Right atrium auricular region (tissue), 2 donors: ENCODE data around the gene PBX2. TPM values are rescaled to one million over a fixed set of nuclear protein-coding genes. Genes with fewer than 3 reads are reported as not detected.
"Not testable (repeated sequence)": the region's sequence is repeated elsewhere in the genome, so short reads cannot be mapped to it uniquely, and the experiment has no call there.

Experiments
- DNase-seq: peaks from one replicate; pipeline ENCODE4 v3.0.0-alpha.2; 2019; ENCODE audit warnings: low spot score
- H3K27ac ChIP-seq, 2 donors: fragments of 200-600 bp; sonication (generic); 1 replicate in 1 of 2; 2 replicates in 1 of 2; pipeline ENCODE4 v1.5.1; 2016 to 2019
- H3K27me3 ChIP-seq, 2 donors: fragments of 200-600 bp; sonication (generic); one replicate each; pipeline versions ENCODE4 v1.5.1 to v1.6.0; 2017 to 2019
- H3K36me3 ChIP-seq: fragments of 200-600 bp; sonication (generic); one replicate; pipeline ENCODE4 v1.5.1; 2016
- H3K4me1 ChIP-seq, 2 donors: fragments of 200-600 bp; sonication (generic); one replicate each; pipeline versions ENCODE4 v1.5.1 to v1.6.0; 2017 to 2019
- H3K4me3 ChIP-seq, 2 donors: fragments of 200-600 bp; sonication (generic); 1 replicate in 1 of 2; 2 replicates in 1 of 2; pipeline ENCODE4 v1.5.1; 2017 to 2019; ENCODE audit warnings: mild to moderate bottlenecking in 1 of 2, moderate library complexity in 1 of 2
- H3K9me3 ChIP-seq, 2 donors: fragments of 200-600 bp; sonication (generic); one replicate each; pipeline ENCODE4 v1.5.1; 2019
- total RNA-seq, 2 donors: library from RNA; depleted of rRNA; stranded (reverse); fragments of >200 nt; gene quantifications; one replicate each; pipeline ENCODE4 v1.1.0, GENCODE V29; 2016
- TF ChIP-seq, protein P1 (sequence below), 2 donors: fragments of 200-600 bp; sonication (generic); IDR thresholded peaks; one replicate each; pipeline ENCODE4 v1.5.1; 2019; ENCODE audit warnings: antibody characterized with exemption in 2 of 2

PBX2 gene
- total RNA-seq, 2 donors from 2014 or later = 26.0 to 32.5 TPM

DNA sequence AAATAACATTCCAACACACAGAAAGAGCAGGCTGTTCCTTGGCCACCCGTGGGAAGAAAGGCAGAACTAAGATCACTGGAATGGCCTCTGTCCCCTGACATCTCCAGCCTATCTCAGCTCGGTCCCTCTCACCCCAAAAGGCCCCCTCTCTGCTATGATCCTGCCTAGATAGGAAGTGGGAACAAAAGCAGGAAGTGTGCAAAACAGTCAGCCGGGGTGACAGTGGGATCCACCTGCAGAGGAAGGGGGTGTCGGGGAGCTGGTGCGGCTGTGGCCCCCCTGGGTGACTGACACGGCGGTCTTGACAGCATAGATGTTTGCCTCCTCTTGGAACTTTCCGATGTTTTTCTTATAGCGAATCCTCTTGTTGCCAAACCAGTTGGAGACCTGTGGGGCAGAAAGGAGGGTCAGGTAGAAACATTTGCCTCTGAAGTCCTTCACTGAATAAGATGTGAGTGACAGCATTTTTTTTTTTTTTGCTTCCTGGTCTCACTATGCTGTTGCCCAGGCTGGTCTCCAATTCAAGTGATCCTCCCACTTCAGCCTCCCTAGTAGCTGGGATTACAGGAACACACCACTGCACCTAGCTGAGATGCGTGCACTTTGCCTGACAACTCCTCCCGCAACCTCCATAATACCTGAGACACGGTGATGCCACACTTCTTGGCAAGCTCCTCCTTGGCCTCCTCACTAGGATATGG is 2.8 kb downstream of the PBX2 start:
- Histone ChIP-seq H3K36me3 (peaks cover 29% of the 10 kb centered on the region), H3K4me3 (no peak overlapping the region), H3K9me3 (no peaks in the 10 kb centered on the region), H3K27me3 (no peaks in the 10 kb centered on the region), H3K27ac (peak overlapping the region; percentile 90 to 99), H3K4me1 (peaks cover 0 to 74% of the 10 kb centered on the region in 2 donors)
- DNase-seq = no peak
- TF ChIP-seq, protein P1, sequence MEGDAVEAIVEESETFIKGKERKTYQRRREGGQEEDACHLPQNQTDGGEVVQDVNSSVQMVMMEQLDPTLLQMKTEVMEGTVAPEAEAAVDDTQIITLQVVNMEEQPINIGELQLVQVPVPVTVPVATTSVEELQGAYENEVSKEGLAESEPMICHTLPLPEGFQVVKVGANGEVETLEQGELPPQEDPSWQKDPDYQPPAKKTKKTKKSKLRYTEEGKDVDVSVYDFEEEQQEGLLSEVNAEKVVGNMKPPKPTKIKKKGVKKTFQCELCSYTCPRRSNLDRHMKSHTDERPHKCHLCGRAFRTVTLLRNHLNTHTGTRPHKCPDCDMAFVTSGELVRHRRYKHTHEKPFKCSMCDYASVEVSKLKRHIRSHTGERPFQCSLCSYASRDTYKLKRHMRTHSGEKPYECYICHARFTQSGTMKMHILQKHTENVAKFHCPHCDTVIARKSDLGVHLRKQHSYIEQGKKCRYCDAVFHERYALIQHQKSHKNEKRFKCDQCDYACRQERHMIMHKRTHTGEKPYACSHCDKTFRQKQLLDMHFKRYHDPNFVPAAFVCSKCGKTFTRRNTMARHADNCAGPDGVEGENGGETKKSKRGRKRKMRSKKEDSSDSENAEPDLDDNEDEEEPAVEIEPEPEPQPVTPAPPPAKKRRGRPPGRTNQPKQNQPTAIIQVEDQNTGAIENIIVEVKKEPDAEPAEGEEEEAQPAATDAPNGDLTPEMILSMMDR (IDR thresholded peaks at IDR 0.05) = no peak

DNA sequence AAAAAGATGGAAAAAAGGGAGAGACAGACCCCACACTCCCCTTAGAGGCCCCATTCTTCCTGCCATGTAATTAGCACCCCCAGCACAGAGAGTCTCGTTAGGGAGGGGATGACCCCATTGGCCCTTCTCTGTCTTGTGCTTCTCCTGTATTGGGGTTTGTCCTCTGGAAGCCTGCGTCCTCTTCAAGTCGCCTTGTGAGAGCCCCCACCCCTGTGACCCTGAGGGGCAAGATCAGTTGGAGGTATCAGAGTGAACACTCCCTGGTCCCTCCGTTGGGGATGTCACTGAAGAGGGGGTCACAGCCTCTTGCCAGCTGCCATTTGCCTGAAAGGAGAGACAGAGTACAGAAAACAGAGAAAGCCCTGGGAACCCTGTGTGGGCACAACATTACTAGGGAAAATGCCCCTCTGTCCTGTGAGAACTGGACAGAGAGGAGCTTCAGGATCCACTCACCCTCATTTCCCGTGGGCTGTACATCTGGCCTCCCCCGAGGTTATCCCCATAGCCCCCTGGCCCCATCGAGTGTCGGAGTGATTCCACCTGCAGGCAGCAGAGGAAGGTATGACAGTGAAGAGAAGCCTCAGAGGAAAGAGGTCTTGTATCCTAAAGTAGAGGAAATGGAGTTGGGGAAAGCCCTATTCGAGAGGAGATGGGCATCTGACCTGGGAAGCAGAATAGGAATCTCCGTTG is 3.7 kb downstream of the PBX2 start:
- DNase-seq, H3K9me3 ChIP-seq, H3K4me3 ChIP-seq, H3K27me3 ChIP-seq: not testable (repeated sequence)
- Histone ChIP-seq H3K4me1 (peaks cover 0 to 73% of the 10 kb centered on the region in 2 donors), H3K27ac (peak overlapping the region; percentile 90 to 99), H3K36me3 (peaks cover 33% of the 10 kb centered on the region)

DNA sequence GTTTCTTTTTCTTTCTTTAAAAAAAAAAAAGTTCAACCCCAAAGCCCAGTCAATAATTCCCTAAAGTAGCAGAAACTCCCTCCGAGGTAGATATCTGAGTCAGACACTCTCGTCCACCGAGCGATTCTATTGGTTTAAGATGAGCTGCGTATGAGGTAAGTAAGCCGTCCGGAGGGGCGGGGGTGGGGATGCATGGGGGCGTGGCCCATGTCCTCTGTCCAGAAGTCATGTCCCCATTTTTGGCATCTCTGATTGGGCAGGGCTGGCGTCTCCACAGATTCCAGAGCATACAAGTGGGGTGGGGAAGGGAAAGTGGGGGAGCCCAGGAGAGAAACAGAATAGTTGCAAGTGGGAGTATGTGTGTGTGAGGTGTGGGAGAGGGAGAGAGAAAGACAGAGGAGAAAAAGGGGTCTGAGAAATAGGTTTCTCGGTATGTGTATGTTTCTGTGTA is 4.3 kb downstream of the PBX2 start:
- not testable (repeated sequence) for H3K4me3 ChIP-seq, H3K9me3 ChIP-seq, H3K27me3 ChIP-seq
- H3K4me1 ChIP-seq = peaks cover 0 to 73% of the 10 kb centered on the region in 2 donors
- H3K27ac ChIP-seq = peak overlapping the region; percentile 90 to 99
- peak; percentile 97 for DNase-seq
- peaks cover 38% of the 10 kb centered on the region for H3K36me3 ChIP-seq

DNA sequence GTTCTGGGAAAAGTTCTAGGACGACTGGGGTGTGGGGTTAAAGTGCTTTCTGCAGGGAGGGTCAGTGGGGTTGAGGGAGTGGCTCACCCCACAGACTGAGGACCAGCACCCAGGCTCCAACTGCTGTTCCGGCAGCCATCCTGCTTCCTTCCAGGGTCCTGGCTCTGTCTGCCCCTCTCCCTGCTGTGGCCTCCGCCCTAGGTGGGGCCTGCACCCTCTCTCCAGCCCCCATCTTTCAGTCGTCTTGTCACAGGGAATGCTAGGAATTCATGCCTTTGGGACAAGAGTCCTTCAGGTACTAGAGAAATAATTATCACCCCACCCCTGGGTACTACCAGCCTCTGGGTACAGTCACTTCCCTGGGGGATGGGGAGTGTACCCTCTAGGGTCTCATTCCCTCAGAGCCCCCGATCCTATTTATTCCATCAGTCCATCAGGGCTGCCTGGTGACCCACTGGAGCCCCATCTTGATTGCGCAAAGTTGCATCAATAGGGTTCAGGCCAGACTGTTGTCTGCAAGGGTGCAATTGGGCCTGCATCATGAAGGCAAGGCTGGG is 5.8 kb downstream of the PBX2 start, which contains the start of gene AGER:
Gene AGER (minus strand): TSS at position 170 of the 557 bp plus-strand sequence. CDS start 31 bp downstream, at position 139.
- no peak for DNase-seq
- TF ChIP-seq, protein P1 (IDR thresholded peaks at IDR 0.05) = no peak

DNA sequence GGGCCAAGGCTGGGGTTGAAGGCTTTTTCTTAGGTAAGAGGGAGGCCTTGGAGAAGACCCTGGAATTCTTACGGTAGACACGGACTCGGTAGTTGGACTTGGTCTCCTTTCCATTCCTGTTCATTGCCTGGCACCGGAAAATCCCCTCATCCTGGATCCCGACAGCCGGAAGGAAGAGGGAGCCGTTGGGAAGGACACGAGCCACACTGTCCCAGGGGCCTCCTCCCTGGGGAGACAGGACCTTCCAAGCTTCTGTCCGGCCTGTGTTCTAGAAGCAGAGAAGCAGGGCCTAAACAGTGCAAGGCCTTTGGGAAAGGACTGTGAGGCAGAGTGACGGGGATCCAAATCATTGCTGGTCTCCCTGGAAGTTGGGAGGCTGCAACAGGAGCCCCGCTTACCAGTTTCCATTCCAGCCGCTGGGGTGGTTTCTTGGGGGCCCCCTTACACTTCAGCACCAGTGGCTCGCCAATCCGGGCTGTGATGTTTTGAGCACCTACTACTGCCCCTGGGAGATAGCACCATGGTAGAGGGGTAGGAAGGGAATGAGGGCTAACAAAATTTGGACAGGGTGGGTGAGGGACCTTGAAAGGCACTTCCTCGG is 6.4 kb downstream of the PBX2 start:
- DNase-seq = no peak
- Histone ChIP-seq H3K9me3 (no peaks in the 10 kb centered on the region), H3K27me3 (no peaks in the 10 kb centered on the region), H3K36me3 (peaks cover 47% of the 10 kb centered on the region), H3K4me1 (peaks cover 0 to 78% of the 10 kb centered on the region in 2 donors), H3K27ac (peak overlapping the region; percentile 69 to 90), H3K4me3 (no peak overlapping the region)
- TF ChIP-seq, protein P1 (IDR thresholded peaks at IDR 0.05) = no peak

More for the DNA sequence above, 5.8 kb downstream of the PBX2 start, which contains the start of gene AGER:
- Histone ChIP-seq H3K9me3 (no peaks in the 10 kb centered on the region), H3K27ac (peak within 1 kb of the TSS; percentile 90 to 99), H3K4me1 (peaks cover 0 to 78% of the 10 kb centered on the region in 2 donors), H3K4me3 (no peak within 1 kb of the TSS), H3K36me3 (peaks cover 47% of the 10 kb centered on the region), H3K27me3 (no peaks in the 10 kb centered on the region)

DNA sequence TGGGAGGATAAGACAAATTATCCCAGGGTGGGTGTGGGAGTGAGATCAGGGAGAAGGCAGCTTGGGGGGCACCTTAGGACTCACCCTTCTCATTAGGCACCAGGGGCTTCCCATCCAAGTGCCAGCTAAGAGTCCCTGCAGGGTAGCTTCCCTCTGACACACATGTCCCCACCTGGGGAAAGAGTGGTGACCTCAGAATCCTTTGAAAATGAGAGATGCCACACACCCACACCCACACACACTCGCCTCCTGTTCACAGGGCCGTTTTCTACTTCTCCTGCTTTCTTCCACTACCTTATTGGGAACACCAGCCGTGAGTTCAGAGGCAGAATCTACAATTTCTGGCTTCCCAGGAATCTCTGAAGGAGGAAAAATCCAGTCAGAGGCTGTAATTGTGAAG is 7.0 kb downstream of the PBX2 start:
- Histone ChIP-seq H3K27ac (peak overlapping the region; percentile 69 to 90), H3K27me3 (no peaks in the 10 kb centered on the region), H3K4me1 (peaks cover 0 to 72% of the 10 kb centered on the region in 2 donors), H3K4me3 (no peak overlapping the region), H3K36me3 (peaks cover 47% of the 10 kb centered on the region), H3K9me3 (no peaks in the 10 kb centered on the region)
- DNase-seq = no peak
- TF ChIP-seq, protein P1 (IDR thresholded peaks at IDR 0.05) = no peak
